Measurements from ENCODE around the gene HOGA1. TPM values are rescaled to one million over a fixed set of nuclear protein-coding genes. Genes with fewer than 3 reads are reported as not detected.

HOGA1 gene
- total RNA-seq, 1 experiment from 2014 or later: 0.15 TPM

GRCh38 chr10:97577701-97578100, 6.5 kb upstream of the HOGA1 start (continued):
- no peak for TF ChIP-seq PRDM15 (CRISPR knock-in tag; IDR thresholded peaks at IDR 0.05)

- ATAC-seq: no peak
- Mint-ChIP-seq H3K4me3 (no peak overlapping the region), H3K36me3 (no peaks in the 10 kb centered on the region), H3K4me1 (peaks cover 5% of the 10 kb centered on the region), H3K27me3 (ENCODE audit: low read depth) (no peaks in the 10 kb centered on the region), H3K9me3 (no peaks in the 10 kb centered on the region), H3K27ac (no peak overlapping the region)
- DNase-seq (ENCODE audit: low spot score): no peak
- CTCF ChIA-PET: interaction anchor here (1.0 to 1.2 kb wide), 3 partner anchors 8 to 553 kb away, joined by 3 to 4 read pairs (median 3); no protein-coding TSS in a partner anchor
- POLR2A ChIA-PET: interaction anchor here (0.6 kb wide), 1 partner anchor 10 kb away, joined by 3 read pairs; no protein-coding TSS in a partner anchor
- TF ChIP-seq, protein P1, sequence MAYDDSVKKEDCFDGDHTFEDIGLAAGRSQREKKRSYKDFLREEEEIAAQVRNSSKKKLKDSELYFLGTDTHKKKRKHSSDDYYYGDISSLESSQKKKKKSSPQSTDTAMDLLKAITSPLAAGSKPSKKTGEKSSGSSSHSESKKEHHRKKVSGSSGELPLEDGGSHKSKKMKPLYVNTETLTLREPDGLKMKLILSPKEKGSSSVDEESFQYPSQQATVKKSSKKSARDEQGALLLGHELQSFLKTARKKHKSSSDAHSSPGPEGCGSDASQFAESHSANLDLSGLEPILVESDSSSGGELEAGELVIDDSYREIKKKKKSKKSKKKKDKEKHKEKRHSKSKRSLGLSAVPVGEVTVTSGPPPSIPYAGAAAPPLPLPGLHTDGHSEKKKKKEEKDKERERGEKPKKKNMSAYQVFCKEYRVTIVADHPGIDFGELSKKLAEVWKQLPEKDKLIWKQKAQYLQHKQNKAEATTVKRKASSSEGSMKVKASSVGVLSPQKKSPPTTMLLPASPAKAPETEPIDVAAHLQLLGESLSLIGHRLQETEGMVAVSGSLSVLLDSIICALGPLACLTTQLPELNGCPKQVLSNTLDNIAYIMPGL (CRISPR knock-in tag; IDR thresholded peaks at IDR 0.05): no peak
- TF ChIP-seq KAT7 (CRISPR knock-in tag; IDR thresholded peaks at IDR 0.05; ENCODE audit: borderline replicate concordance) (no peak), SMAD3 (CRISPR knock-in tag; IDR thresholded peaks at IDR 0.05; ENCODE audit: borderline replicate concordance) (no peak), NFATC4 (CRISPR knock-in tag; IDR thresholded peaks at IDR 0.05) (no peak), ZBTB43 (CRISPR knock-in tag; IDR thresholded peaks at IDR 0.05) (no peak), IRF1 (CRISPR knock-in tag; IDR thresholded peaks at IDR 0.05) (no peak), ZNF138 (CRISPR knock-in tag; conservative IDR thresholded peaks at IDR 0.05) (no peak), ZBTB21 (CRISPR knock-in tag; IDR thresholded peaks at IDR 0.05; ENCODE audit: borderline replicate concordance) (no peak), NFYB (CRISPR knock-in tag; conservative IDR thresholded peaks at IDR 0.05; ENCODE audit: low read depth) (no peak), ZNF263 (CRISPR knock-in tag; IDR thresholded peaks at IDR 0.05; ENCODE audit: low read depth) (no peak), SP1 (CRISPR knock-in tag; conservative IDR thresholded peaks at IDR 0.05) (no peak), JUN (CRISPR knock-in tag; IDR thresholded peaks at IDR 0.05) (no peak), FOXK1 (CRISPR knock-in tag; IDR thresholded peaks at IDR 0.05) (no peak), CBFB (CRISPR knock-in tag; IDR thresholded peaks at IDR 0.05; ENCODE audit: low read depth) (no peak)
- TF ChIP-seq, protein P2, sequence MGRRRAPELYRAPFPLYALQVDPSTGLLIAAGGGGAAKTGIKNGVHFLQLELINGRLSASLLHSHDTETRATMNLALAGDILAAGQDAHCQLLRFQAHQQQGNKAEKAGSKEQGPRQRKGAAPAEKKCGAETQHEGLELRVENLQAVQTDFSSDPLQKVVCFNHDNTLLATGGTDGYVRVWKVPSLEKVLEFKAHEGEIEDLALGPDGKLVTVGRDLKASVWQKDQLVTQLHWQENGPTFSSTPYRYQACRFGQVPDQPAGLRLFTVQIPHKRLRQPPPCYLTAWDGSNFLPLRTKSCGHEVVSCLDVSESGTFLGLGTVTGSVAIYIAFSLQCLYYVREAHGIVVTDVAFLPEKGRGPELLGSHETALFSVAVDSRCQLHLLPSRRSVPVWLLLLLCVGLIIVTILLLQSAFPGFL (CRISPR knock-in tag; IDR thresholded peaks at IDR 0.05; ENCODE audit: borderline replicate concordance): no peak
- TF ChIP-seq, protein P3, sequence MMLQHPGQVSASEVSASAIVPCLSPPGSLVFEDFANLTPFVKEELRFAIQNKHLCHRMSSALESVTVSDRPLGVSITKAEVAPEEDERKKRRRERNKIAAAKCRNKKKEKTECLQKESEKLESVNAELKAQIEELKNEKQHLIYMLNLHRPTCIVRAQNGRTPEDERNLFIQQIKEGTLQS (CRISPR knock-in tag; conservative IDR thresholded peaks at IDR 0.05): no peak
- TF ChIP-seq, protein P4, sequence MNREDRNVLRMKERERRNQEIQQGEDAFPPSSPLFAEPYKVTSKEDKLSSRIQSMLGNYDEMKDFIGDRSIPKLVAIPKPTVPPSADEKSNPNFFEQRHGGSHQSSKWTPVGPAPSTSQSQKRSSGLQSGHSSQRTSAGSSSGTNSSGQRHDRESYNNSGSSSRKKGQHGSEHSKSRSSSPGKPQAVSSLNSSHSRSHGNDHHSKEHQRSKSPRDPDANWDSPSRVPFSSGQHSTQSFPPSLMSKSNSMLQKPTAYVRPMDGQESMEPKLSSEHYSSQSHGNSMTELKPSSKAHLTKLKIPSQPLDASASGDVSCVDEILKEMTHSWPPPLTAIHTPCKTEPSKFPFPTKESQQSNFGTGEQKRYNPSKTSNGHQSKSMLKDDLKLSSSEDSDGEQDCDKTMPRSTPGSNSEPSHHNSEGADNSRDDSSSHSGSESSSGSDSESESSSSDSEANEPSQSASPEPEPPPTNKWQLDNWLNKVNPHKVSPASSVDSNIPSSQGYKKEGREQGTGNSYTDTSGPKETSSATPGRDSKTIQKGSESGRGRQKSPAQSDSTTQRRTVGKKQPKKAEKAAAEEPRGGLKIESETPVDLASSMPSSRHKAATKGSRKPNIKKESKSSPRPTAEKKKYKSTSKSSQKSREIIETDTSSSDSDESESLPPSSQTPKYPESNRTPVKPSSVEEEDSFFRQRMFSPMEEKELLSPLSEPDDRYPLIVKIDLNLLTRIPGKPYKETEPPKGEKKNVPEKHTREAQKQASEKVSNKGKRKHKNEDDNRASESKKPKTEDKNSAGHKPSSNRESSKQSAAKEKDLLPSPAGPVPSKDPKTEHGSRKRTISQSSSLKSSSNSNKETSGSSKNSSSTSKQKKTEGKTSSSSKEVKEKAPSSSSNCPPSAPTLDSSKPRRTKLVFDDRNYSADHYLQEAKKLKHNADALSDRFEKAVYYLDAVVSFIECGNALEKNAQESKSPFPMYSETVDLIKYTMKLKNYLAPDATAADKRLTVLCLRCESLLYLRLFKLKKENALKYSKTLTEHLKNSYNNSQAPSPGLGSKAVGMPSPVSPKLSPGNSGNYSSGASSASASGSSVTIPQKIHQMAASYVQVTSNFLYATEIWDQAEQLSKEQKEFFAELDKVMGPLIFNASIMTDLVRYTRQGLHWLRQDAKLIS (CRISPR knock-in tag; IDR thresholded peaks at IDR 0.05; ENCODE audit: borderline replicate concordance): no peak
- TF ChIP-seq, protein P5, sequence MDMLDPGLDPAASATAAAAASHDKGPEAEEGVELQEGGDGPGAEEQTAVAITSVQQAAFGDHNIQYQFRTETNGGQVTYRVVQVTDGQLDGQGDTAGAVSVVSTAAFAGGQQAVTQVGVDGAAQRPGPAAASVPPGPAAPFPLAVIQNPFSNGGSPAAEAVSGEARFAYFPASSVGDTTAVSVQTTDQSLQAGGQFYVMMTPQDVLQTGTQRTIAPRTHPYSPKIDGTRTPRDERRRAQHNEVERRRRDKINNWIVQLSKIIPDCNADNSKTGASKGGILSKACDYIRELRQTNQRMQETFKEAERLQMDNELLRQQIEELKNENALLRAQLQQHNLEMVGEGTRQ (CRISPR knock-in tag; IDR thresholded peaks at IDR 0.05): no peak
Measured at GRCh38 chr10:97578171-97578844, 5.9 kb upstream of the HOGA1 start.
